Fibroblast of lung (primary cell): ENCODE data around the gene MUS81. TPM values are rescaled to one million over a fixed set of nuclear protein-coding genes. Genes with fewer than 3 reads are reported as not detected.
"Not testable (repeated sequence)": the region's sequence is repeated elsewhere in the genome, so short reads cannot be mapped to it uniquely, and the experiment has no call there.

ENCODE experiments used
- DNase-seq, 2 donors: peaks; one replicate each; pipeline versions ENCODE4 v3.0.0 to v3.0.0-alpha.2; 2010; ENCODE audit warnings: low read depth in 2 of 2
- H2AFZ ChIP-seq: 2 replicates; pipeline ENCODE4 v1.5.1; 2012; ENCODE audit warnings: low read length, control low read depth, inconsistent platforms
- H3K27ac ChIP-seq: 2 replicates; pipeline ENCODE4 v1.5.1; 2011; ENCODE audit warnings: low read length, control low read depth; ENCODE audit not compliant: insufficient read depth
- H3K27me3 ChIP-seq: 2 replicates; pipeline ENCODE4 v1.5.1; 2011; ENCODE audit warnings: mild to moderate bottlenecking, low read length; ENCODE audit not compliant: control insufficient read depth, insufficient read depth
- H3K36me3 ChIP-seq: 2 replicates; pipeline ENCODE4 v1.5.1; 2011; ENCODE audit warnings: low read length; ENCODE audit not compliant: control insufficient read depth, insufficient read depth
- H3K4me1 ChIP-seq: 2 replicates; pipeline ENCODE4 v1.5.1; 2011; ENCODE audit warnings: low read length; ENCODE audit not compliant: control insufficient read depth, insufficient read depth; ENCODE audit errors: extremely low read depth
- H3K4me2 ChIP-seq: 2 replicates; pipeline ENCODE4 v1.5.1; 2011; ENCODE audit warnings: low read length, control low read depth; ENCODE audit not compliant: insufficient read depth; ENCODE audit errors: extremely low read depth
- H3K4me3 ChIP-seq, 4 experiments: fragments of 200-600 bp in 1 of 4; sonication (generic) in 1 of 4; replicated peaks in 1 of 4; 2 replicates each; pipeline ENCODE4 v1.5.1; 2011 to 2016; ENCODE audit warnings: low read length in 4 of 4, low read depth in 3 of 4, mild to moderate bottlenecking in 3 of 4, control low read depth in 2 of 4, inconsistent platforms in 1 of 4, mixed read lengths in 1 of 4; ENCODE audit not compliant: insufficient read depth in 1 of 4; ENCODE audit errors: control extremely low read depth in 1 of 4
- H3K79me2 ChIP-seq: 2 replicates; pipeline ENCODE4 v1.5.1; 2012; ENCODE audit warnings: mild to moderate bottlenecking, low read length, inconsistent platforms; ENCODE audit not compliant: control insufficient read depth, insufficient read depth
- H3K9ac ChIP-seq: 2 replicates; pipeline ENCODE4 v1.5.1; 2011; ENCODE audit warnings: mild to moderate bottlenecking, low read length, control low read depth; ENCODE audit not compliant: insufficient read depth
- H3K9me3 ChIP-seq: 2 replicates; pipeline ENCODE4 v1.5.1; 2012; ENCODE audit warnings: low read depth, low read length; ENCODE audit not compliant: control insufficient read depth, insufficient read depth
- H4K20me1 ChIP-seq: 2 replicates; pipeline ENCODE4 v1.5.1; 2011; ENCODE audit warnings: low read length; ENCODE audit not compliant: control insufficient read depth, insufficient read depth; ENCODE audit errors: extremely low read depth
- CTCF ChIP-seq, 2 donors: IDR thresholded peaks in 1 of 2; conservative IDR thresholded peaks in 1 of 2; 1 replicate in 1 of 2; 2 replicates in 1 of 2; pipeline ENCODE4 v1.5.1; 2011 to 2012; ENCODE audit warnings: low read length in 2 of 2, control low read depth in 1 of 2, inconsistent platforms in 1 of 2, low read depth in 1 of 2, mild to moderate bottlenecking in 1 of 2
- EZH2 ChIP-seq: IDR thresholded peaks from 2 replicates; pipeline ENCODE4 v1.5.1; 2012; ENCODE audit warnings: low read length, control low read depth, mild to moderate bottlenecking; ENCODE audit errors: missing control alignments
- polyA plus RNA-seq, 2 donors: library from polyadenylated mRNA; depleted of rRNA in 1 of 2; stranded (reverse) in 1 of 2; unstranded in 1 of 2; fragments of >200 nt; gene quantifications; 2 replicates each; pipeline ENCODE4 v1.2.1, GENCODE V29; 2011 to 2012; ENCODE audit warnings: missing spikeins in 1 of 2
- total RNA-seq: library from RNA; depleted of rRNA; stranded (reverse); fragments of >200 nt; gene quantifications from 2 replicates; pipeline ENCODE4 v1.2.1, GENCODE V29; 2014

The MUS81 gene
- total and polyA plus RNA-seq, 2 donors (not counting 1 experiment from before 2014, with no cell fraction given), result 23.6 to 56.8 TPM

- TF ChIP-seq CTCF (conservative IDR thresholded peaks at IDR 0.05 in 1 of 2, IDR thresholded peaks at IDR 0.05 in 1 of 2; ENCODE audit: low read depth in 1 of 2, low read length in 2 of 2), result no peak
- no peak for TF ChIP-seq EZH2
- H3K9me3 ChIP-seq, result no peaks in the 10 kb centered on the region
- H3K4me2 ChIP-seq, result no peak overlapping the region
- H3K9ac ChIP-seq, result no peak overlapping the region
- H2AFZ ChIP-seq, result no peak overlapping the region
- no peaks in the 10 kb centered on the region for H3K79me2 ChIP-seq
- H3K4me1 ChIP-seq, result no peaks in the 10 kb centered on the region
- H3K36me3 ChIP-seq, result no peaks in the 10 kb centered on the region
- no peaks in the 10 kb centered on the region for H4K20me1 ChIP-seq
- H3K4me3 ChIP-seq, result no peak overlapping the region
- no peaks in the 10 kb centered on the region for H3K27me3 ChIP-seq
- no peak for DNase-seq
- no peak overlapping the region for H3K27ac ChIP-seq
These were observed 37.3 kb upstream of the MUS81 start for GRCh38 chr11:65822776-65823528.

- Histone ChIP-seq H4K20me1 (no peaks in the 10 kb centered on the region), H3K27me3 (peaks cover 11% of the 10 kb centered on the region), H3K4me3 (no peak overlapping the region), H3K4me2 (no peak overlapping the region), H3K4me1 (no peaks in the 10 kb centered on the region), H3K9ac (no peak overlapping the region), H3K79me2 (no peaks in the 10 kb centered on the region), H3K9me3 (no peaks in the 10 kb centered on the region), H3K27ac (no peak overlapping the region), H2AFZ (no peak overlapping the region), H3K36me3 (no peaks in the 10 kb centered on the region)
- DNase-seq, result no peak
- TF ChIP-seq CTCF (conservative IDR thresholded peaks at IDR 0.05 in 1 of 2, IDR thresholded peaks at IDR 0.05 in 1 of 2; ENCODE audit: low read depth in 1 of 2, low read length in 2 of 2) (no peak), EZH2 (no peak)
These were observed 33.1 kb upstream of the MUS81 start for GRCh38 chr11:65826984-65827735.

GRCh38 chr11:65829459-65829858 is 30.8 kb upstream of the MUS81 start:
- no peak overlapping the region for H2AFZ ChIP-seq
- H3K27ac ChIP-seq, result no peak overlapping the region
- H3K27me3 ChIP-seq, result peaks cover 22% of the 10 kb centered on the region
- TF ChIP-seq EZH2 (no peak), CTCF (conservative IDR thresholded peaks at IDR 0.05 in 1 of 2, IDR thresholded peaks at IDR 0.05 in 1 of 2; ENCODE audit: low read depth in 1 of 2, low read length in 2 of 2) (no peak)
- H3K4me3 ChIP-seq, result no peak overlapping the region
- no peaks in the 10 kb centered on the region for H4K20me1 ChIP-seq
- DNase-seq, result no peak
- no peak overlapping the region for H3K9ac ChIP-seq
- no peak overlapping the region for H3K4me2 ChIP-seq
- H3K9me3 ChIP-seq, result no peaks in the 10 kb centered on the region
- no peaks in the 10 kb centered on the region for H3K79me2 ChIP-seq
- H3K36me3 ChIP-seq, result no peaks in the 10 kb centered on the region
- peaks cover 5% of the 10 kb centered on the region for H3K4me1 ChIP-seq

GRCh38 chr11:65832231-65832630 is 28.0 kb upstream of the MUS81 start:
- not testable (repeated sequence) for H3K9me3 ChIP-seq, H3K36me3 ChIP-seq, H3K4me1 ChIP-seq, H4K20me1 ChIP-seq, H2AFZ ChIP-seq, H3K79me2 ChIP-seq, H3K9ac ChIP-seq, H3K4me3 ChIP-seq, H3K27ac ChIP-seq, H3K4me2 ChIP-seq, DNase-seq
- H3K27me3 ChIP-seq, result peaks cover 22% of the 10 kb centered on the region
